ENCODE data around the gene EMILIN1. TPM values are rescaled to one million over a fixed set of nuclear protein-coding genes. Genes with fewer than 3 reads are reported as not detected.

The EMILIN1 gene
- total and polyA plus RNA-seq, 2 donors (not counting 3 experiments of a cell fraction or from before 2014, with no cell fraction given), result 11.7 to 16.6 TPM

DNA sequence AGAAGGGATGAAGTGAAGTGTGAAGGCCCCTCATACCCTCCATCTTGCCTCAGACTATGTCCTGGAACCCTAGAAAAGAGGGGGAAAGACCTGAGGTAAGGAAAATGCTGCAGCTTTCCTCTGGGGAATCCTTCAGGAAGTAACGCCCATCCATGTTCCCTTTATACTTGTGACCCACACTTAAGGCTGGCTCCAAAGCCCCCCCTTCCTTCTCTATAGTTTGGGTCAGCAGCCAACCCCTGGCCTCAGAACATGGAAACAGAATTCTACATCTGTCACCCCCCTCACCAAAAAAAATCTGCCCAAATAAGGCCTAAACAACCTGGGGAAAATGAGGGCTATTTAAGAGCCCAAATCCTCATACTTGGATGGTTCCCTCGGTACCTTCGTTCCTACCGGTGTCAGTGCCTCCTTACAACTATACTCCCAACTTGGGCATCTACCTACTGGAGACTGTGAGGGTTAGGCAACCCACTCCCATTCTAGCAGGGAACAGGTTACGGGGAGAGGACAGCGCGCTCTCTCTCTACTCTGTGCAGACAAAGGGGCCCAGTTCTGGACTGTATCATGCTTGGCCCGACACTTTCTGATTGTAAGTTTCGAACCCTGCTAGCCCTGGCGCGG, 7.7 kb upstream of the EMILIN1 start:
- Histone ChIP-seq H3K27me3 (ENCODE audit: control insufficient read depth in 2 of 2, insufficient read depth in 2 of 2, low read length in 2 of 2) (no peaks in the 10 kb centered on the region), H4K20me1 (replicated peaks; ENCODE audit: control insufficient read depth, extremely low read depth, insufficient read depth, low read length) (no peaks in the 10 kb centered on the region), H3K9me3 (replicated peaks; ENCODE audit: control insufficient read depth, insufficient read depth, low read length) (no peaks in the 10 kb centered on the region), H3K79me2 (ENCODE audit: control insufficient read depth, insufficient read depth, low read length) (peaks cover 34% of the 10 kb centered on the region), H3K27ac (ENCODE audit: insufficient read depth, low read depth, low read length) (peak overlapping the region; percentile 76), H3K4me3 (replicated peaks in 1 of 3; ENCODE audit: insufficient read depth in 1 of 3, low read depth in 1 of 3, low read length in 3 of 3) (peak overlapping the region; percentile 41 to 85 (median 68)), H3K4me2 (ENCODE audit: insufficient read depth, low read length) (peak overlapping the region; percentile 72), H2AFZ (ENCODE audit: low read depth, low read length) (peak overlapping the region; percentile 33), H3K4me1 (ENCODE audit: control insufficient read depth, extremely low read depth, insufficient read depth, low read length) (peaks cover 17% of the 10 kb centered on the region), H3K9ac (replicated peaks; ENCODE audit: extremely low read depth, insufficient read depth, low read length) (peak overlapping the region; percentile 88), H3K9me1 (replicated peaks; ENCODE audit: control insufficient read depth, extremely low read depth, insufficient read depth, low read length) (no peaks in the 10 kb centered on the region), H3K36me3 (ENCODE audit: control insufficient read depth in 2 of 2, extremely low read depth in 1 of 2, insufficient read depth in 2 of 2, low read length in 2 of 2) (peaks cover 13 to 23% of the 10 kb centered on the region in 2 experiments)
- dilution Hi-C loops (cut with MboI; ENCODE audit: extremely low pct_ligation_motif_present, low sequenced_read_pairs), result no loop called here
- DNase-seq (ENCODE audit: low read depth, low spot score) (no peak), FAIRE-seq (no peak)
- CTCF ChIA-PET, result interaction anchor here (0.8 to 2.8 kb wide), 8 partner anchors 8 to 225 kb away, joined by 3 to 27 read pairs (median 8); partner anchors contain the start of gene AGBL5
- POLR2A ChIA-PET, result interaction anchor here (1.0 to 1.9 kb wide), 3 partner anchors 8 to 20 kb away, joined by 4 to 7 read pairs (median 6); partner anchors contain the start of gene AGBL5
- no peak for TF ChIP-seq POLR2AphosphoS5 (IDR thresholded peaks at IDR 0.05; ENCODE audit: insufficient read depth, low read depth, low read length)
- no peak for TF ChIP-seq FOS (IDR thresholded peaks at IDR 0.05; ENCODE audit: borderline replicate concordance, insufficient read depth, low read length)
- no peak for TF ChIP-seq POLR2A (IDR thresholded peaks at IDR 0.05; ENCODE audit: low read depth, low read length)
- no peak for TF ChIP-seq GATA2 (IDR thresholded peaks at IDR 0.05; ENCODE audit: insufficient read depth, insufficient read length, low read depth, low read length)
- TF ChIP-seq, protein P1, sequence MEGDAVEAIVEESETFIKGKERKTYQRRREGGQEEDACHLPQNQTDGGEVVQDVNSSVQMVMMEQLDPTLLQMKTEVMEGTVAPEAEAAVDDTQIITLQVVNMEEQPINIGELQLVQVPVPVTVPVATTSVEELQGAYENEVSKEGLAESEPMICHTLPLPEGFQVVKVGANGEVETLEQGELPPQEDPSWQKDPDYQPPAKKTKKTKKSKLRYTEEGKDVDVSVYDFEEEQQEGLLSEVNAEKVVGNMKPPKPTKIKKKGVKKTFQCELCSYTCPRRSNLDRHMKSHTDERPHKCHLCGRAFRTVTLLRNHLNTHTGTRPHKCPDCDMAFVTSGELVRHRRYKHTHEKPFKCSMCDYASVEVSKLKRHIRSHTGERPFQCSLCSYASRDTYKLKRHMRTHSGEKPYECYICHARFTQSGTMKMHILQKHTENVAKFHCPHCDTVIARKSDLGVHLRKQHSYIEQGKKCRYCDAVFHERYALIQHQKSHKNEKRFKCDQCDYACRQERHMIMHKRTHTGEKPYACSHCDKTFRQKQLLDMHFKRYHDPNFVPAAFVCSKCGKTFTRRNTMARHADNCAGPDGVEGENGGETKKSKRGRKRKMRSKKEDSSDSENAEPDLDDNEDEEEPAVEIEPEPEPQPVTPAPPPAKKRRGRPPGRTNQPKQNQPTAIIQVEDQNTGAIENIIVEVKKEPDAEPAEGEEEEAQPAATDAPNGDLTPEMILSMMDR (IDR thresholded peaks at IDR 0.05; ENCODE audit: extremely low read depth in 1 of 2, insufficient read depth in 1 of 2, low read depth in 1 of 2, low read length in 2 of 2), result no peak
- no peak for TF ChIP-seq MYC (IDR thresholded peaks at IDR 0.05; ENCODE audit: low read depth, low read length)
- no peak for TF ChIP-seq MAX (IDR thresholded peaks at IDR 0.05; ENCODE audit: insufficient read depth, insufficient read length)
- TF ChIP-seq JUN (IDR thresholded peaks at IDR 0.05; ENCODE audit: borderline replicate concordance, insufficient read depth, insufficient read length, low read depth), result no peak
- TF ChIP-seq EZH2 (IDR thresholded peaks at IDR 0.05; ENCODE audit: borderline replicate concordance, low read depth, low read length, severe bottlenecking), result no peak
- BruUV-seq (replicated peaks), result TSS peak; percentile 71
- intact Hi-C loops (cut with micrococcal nuclease), result loop anchor here (1.0 kb wide), 4 partner anchors 11 to 37 kb away; partner anchors contain the start of gene AGBL5

All from endothelial cell of umbilical vein (primary cell).